Activated CD4-positive, alpha-beta T cell treated with anti-CD3 and anti-CD28 coated beads, Interleukin-2, Interleukin-6, amounts not matched to agents 100 ng/mL and 50 ng/mL, durations not matched to agents 16 hours and 8 hours (primary cell): ENCODE data around the gene KRTAP5-7.
A peak's percentile ranks its signal among the peaks of the same experiment; 100 is the strongest.
"Not testable (repeated sequence)": the region's sequence is repeated elsewhere in the genome, so short reads cannot be mapped to it uniquely, and the experiment has no call there.

Experiments used
- DNase-seq: peaks from one replicate; pipeline ENCODE4 v3.0.0-alpha.2; 2020

Gene KRTAP5-7

GRCh38 chr11:71526796-71527575 is at the start of gene KRTAP5-7:
KRTAP5-7 (plus strand) TSS chr11:71527267; CDS start chr11:71527301, 34 bp downstream.
- DNase-seq = not testable (repeated sequence)

GRCh38 chr11:71477641-71478527 is 49.2 kb upstream of the KRTAP5-7 start:
- DNase-seq = no peak

DNA sequence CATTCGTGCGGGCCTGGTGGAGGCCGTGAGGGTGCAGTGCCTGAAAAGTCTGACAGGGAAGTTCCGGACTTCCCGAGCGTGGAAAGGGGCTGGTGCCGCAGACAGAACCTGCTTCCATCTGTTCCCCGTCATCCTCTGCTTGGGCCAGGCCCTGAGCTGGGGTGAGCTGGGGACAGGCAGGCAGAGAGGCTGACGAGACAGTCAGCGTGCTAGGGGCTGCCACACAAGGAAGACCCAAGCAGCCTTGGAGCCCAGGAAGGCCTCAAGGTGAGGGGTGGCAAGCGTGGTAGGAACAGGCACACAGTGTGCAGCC is 48.6 kb upstream of the KRTAP5-7 start:
- no peak for DNase-seq

GRCh38 chr11:71481101-71481960 is 45.7 kb upstream of the KRTAP5-7 start:
- DNase-seq = no peak

GRCh38 chr11:71482216-71482615 is 44.9 kb upstream of the KRTAP5-7 start:
- no peak for DNase-seq

DNA sequence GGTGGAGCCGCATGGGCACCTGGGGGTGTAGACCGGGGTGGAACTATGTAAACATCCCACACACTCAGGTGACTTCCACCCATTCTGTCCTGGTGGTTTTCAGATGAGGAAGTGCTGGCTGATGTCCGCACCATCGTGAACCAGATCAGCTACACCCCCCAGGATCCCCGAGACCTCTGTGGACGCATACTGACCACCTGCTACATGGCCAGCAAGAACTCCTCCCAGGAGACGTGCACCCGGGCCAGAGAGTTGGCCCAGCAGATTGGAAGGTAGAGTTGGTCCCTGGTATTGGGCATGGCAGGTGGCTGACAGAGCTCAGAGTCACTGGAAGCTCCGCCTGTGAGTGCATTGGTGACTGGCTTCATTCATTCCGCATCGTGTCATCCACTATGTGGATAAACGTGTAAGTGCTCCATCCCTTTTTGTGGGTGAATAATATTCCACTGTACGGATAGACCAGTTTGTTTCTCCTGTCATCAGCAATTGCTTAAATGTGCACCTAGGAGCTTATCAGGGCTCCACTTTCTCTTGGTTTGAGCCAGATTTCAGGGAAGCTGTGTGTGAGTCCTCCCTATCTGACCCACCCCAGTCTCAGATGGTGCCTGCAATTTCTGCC is 44.2 kb upstream of the KRTAP5-7 start:
- no peak for DNase-seq

- DNase-seq = no peak
These were observed 43.4 kb upstream of the KRTAP5-7 start for GRCh38 chr11:71483692-71484091.

GRCh38 chr11:71484248-71485062 is 42.6 kb upstream of the KRTAP5-7 start:
- DNase-seq = no peak

DNA sequence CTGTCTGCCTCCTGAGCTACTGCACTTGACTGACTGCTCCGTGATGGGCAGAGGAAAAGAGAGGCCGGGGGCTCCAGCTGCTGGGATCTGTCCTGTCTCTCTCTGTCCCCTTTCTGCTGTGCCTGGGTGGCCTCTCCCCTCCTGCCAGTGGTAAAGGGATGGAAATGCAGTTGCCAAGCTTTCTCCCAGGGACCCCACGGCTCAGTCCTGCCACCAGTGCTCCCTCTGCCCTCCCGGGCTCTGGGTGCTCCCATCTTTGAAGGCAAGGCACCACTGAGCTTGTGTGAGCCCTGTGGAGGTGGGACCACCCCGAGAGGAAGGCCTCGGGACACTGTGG is 42.0 kb upstream of the KRTAP5-7 start:
- DNase-seq = no peak

GRCh38 chr11:71485466-71485865 is 41.6 kb upstream of the KRTAP5-7 start:
- no peak for DNase-seq

GRCh38 chr11:71486320-71486719 is 40.7 kb upstream of the KRTAP5-7 start:
- DNase-seq = no peak

DNA sequence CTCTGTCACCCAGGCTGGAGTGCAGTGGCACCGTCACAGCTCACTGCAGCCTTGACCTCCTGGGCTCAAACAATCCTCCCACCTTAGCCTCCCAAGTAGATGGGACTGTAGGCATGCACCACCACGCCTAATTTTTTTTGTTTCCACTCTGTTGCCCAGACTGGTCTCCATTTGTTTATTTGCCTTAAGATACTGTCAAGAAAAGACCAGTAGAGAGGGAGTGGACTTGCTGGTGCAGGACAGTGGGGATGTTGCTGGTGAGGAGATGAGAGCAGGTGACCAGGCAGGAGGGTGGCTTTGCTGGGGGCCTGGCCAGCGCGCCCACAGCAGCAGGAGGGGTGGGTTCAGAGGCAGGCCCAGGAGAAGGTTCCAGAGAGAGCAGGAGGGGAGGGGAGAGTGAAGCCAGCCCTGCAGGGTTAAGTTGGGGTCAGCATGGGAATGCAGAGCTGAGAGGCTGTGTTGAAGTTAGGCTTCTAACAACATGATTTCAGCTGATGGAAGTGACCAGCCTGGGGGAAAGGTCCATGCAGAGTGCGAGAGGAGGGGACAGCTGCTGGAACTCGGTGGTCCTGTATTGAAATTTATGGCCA is 38.3 kb upstream of the KRTAP5-7 start:
- no peak for DNase-seq

- DNase-seq = peak; percentile 80
These were observed 37.6 kb upstream of the KRTAP5-7 start for GRCh38 chr11:71489311-71490043.

DNA sequence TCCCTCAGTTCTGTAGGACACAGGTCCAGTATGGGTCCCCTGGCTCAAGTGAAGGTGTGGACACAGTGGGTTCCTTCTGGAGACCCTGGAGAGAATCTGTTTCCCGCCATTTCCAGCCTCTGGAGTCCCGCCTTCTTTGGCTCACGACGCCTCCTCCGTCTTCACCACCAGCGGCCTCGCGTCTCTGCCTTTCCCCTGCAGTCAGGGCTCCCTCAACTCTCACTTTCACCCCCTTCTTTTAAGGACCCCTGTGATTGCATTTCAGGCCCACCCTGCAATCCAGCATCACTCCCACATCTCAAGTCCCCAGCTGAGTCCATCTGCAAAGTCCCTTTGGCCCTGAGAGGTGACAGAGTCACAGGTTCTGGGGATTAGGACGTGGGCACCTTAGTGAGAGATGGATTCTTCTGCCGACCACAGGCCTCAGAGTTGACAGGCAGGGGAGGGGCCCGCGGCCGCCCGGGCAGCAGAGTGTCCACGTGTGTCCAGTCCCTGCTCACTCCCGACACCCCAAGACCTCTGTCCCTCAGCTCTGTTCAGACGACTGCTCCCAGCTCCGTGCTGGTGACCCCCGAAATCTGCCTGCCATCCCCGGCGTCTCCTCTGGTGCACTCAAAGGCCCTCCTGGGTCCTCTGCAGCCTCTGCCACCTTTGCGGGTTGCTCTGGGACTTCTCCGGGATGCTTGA is 36.9 kb upstream of the KRTAP5-7 start:
- DNase-seq = no peak

GRCh38 chr11:71490731-71491390 is 36.2 kb upstream of the KRTAP5-7 start:
- DNase-seq = no peak

GRCh38 chr11:71491531-71491930 is 35.5 kb upstream of the KRTAP5-7 start:
- no peak for DNase-seq

DNA sequence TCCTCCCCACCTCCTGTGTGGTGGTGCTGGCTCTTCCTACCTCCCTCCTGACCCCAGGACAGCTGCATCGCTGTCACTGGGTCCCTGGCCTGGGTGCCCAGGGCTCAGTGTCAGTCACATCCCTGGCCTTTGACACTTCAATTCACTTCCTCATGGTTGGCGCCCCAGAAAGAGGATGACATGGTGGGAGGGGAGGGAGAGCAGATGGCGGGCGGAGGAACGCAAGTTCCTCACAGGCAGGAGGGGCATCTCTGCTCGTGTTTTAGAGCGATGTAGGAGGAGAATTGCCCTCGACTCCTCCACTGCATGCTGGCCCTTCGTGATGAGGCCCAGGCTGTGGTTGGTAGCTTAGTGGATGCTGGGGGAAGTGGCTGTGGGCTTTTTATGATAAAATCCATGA is 35.1 kb upstream of the KRTAP5-7 start:
- no peak for DNase-seq

GRCh38 chr11:71495286-71496230 is 31.5 kb upstream of the KRTAP5-7 start:
- no peak for DNase-seq
